ENCODE data around the gene C2orf92.

GRCh38 chr2:97732436-97733340 lies 63.2 kb downstream of the C2orf92 start:
- no peak for TF ChIP-seq CTCF (IDR thresholded peaks at IDR 0.05)
- no peak for TF ChIP-seq TCF7L2 (IDR thresholded peaks at IDR 0.05; ENCODE audit: low read depth, low read length)
